Tibial artery (tissue), 4 donors: Measurements from ENCODE around the gene HSPB1.
"Not testable (repeated sequence)": the region's sequence is repeated elsewhere in the genome, so short reads cannot be mapped to it uniquely, and the experiment has no call there.

ENCODE experiments used
- DNase-seq, 2 donors: peaks; one replicate each; pipeline ENCODE4 v3.0.0-alpha.2; 2019
- H3K27ac ChIP-seq, 2 donors: fragments of 200-600 bp; sonication (generic) in 1 of 2; 1 replicate in 1 of 2; 2 replicates in 1 of 2; pipeline ENCODE4 v1.5.1; 2018 to 2019; ENCODE audit warnings: mild to moderate bottlenecking in 1 of 2
- H3K27me3 ChIP-seq, 2 donors: fragments of 200-600 bp; sonication (generic) in 1 of 2; one replicate each; pipeline versions ENCODE4 v1.5.1 to v1.6.0; 2016 to 2019
- H3K36me3 ChIP-seq, 3 donors: fragments of 200-600 bp; sonication (generic) in 2 of 3; one replicate each; pipeline ENCODE4 v1.5.1; 2016 to 2019; ENCODE audit warnings: mild to moderate bottlenecking in 2 of 3
- H3K4me1 ChIP-seq, 4 donors: fragments of 200-600 bp; sonication (generic) in 2 of 4; 1 replicate in 3 of 4; 2 replicates in 1 of 4; pipeline ENCODE4 v1.5.1; 2016 to 2019
- H3K4me3 ChIP-seq, 2 donors: fragments of 200-600 bp; sonication (generic) in 1 of 2; 1 replicate in 1 of 2; 2 replicates in 1 of 2; pipeline ENCODE4 v1.5.1; 2018 to 2019; ENCODE audit warnings: mild to moderate bottlenecking in 2 of 2
- H3K9me3 ChIP-seq, 3 donors: fragments of 200-600 bp; sonication (generic) in 1 of 3; one replicate each; pipeline ENCODE4 v1.5.1; 2016 to 2019
- CTCF ChIP-seq, 2 experiments: fragments of 200-600 bp in 1 of 2; fragments of 450-650 bp in 1 of 2; IDR thresholded peaks; one replicate each; pipeline ENCODE4 v1.5.1; 2017 to 2019; ENCODE audit warnings: antibody characterized with exemption in 2 of 2, mild to moderate bottlenecking in 1 of 2, moderate library complexity in 1 of 2
- intact Hi-C: fragments of 100-400 bp; cut with DNase I; formaldehyde crosslinking; loops from one replicate; pipeline ENCODE4 v1.15.0; 2023; ENCODE audit warnings: low total_unique reads

Gene HSPB1

GRCh38 chr7:76291351-76292212 lies 10.9 kb upstream of the HSPB1 start:
- Histone ChIP-seq H3K27ac (peak overlapping the region; percentile 95 to 100), H3K36me3 (no peaks in the 10 kb centered on the region), H3K9me3 (no peaks in the 10 kb centered on the region), H3K27me3 (no peaks in the 10 kb centered on the region), H3K4me1 (peaks cover 27 to 53% (median 46%) of the 10 kb centered on the region in 4 donors), H3K4me3 (peak overlapping the region; percentile 38 to 52)
- intact Hi-C loops: no loop called here
- peak; percentile 95 to 99 for TF ChIP-seq CTCF (IDR thresholded peaks at IDR 0.05)
- DNase-seq: peak; percentile 92 to 97

- peak; percentile 72 to 82 for DNase-seq
- Histone ChIP-seq H3K9me3 (no peaks in the 10 kb centered on the region), H3K27ac (peak overlapping the region; percentile 95 to 100), H3K4me1 (peaks cover 27 to 59% (median 52%) of the 10 kb centered on the region in 4 donors), H3K4me3 (peak overlapping the region; percentile 38 to 52), H3K27me3 (no peaks in the 10 kb centered on the region), H3K36me3 (no peaks in the 10 kb centered on the region)
- intact Hi-C loops: no loop called here
- no peak for TF ChIP-seq CTCF (IDR thresholded peaks at IDR 0.05)
Observed at GRCh38 chr7:76292213-76292573, 10.3 kb upstream of the HSPB1 start.

- Histone ChIP-seq H3K4me1 (peaks cover 27 to 67% (median 58%) of the 10 kb centered on the region in 4 donors), H3K4me3 (peak overlapping the region; percentile 38 to 52), H3K27ac (peak overlapping the region; percentile 95 to 100)
- intact Hi-C loops, H3K9me3 ChIP-seq, DNase-seq, H3K36me3 ChIP-seq, H3K27me3 ChIP-seq: not testable (repeated sequence)
Observed at GRCh38 chr7:76292911-76293310, 9.6 kb upstream of the HSPB1 start.

GRCh38 chr7:76293407-76293901 lies 9.0 kb upstream of the HSPB1 start:
- no peak for TF ChIP-seq CTCF (IDR thresholded peaks at IDR 0.05)
- no peak for DNase-seq
- peak overlapping the region in 1 of 2 donors; percentile 45 for H3K4me3 ChIP-seq
- H3K36me3 ChIP-seq: no peaks in the 10 kb centered on the region
- no peaks in the 10 kb centered on the region for H3K9me3 ChIP-seq
- intact Hi-C loops: no loop called here
- no peaks in the 10 kb centered on the region for H3K27me3 ChIP-seq
- H3K27ac ChIP-seq: peak overlapping the region; percentile 95 to 100
- peaks cover 27 to 72% (median 58%) of the 10 kb centered on the region in 4 donors for H3K4me1 ChIP-seq

GRCh38 chr7:76294344-76295024 lies 8.0 kb upstream of the HSPB1 start:
- no peaks in the 10 kb centered on the region for H3K9me3 ChIP-seq
- peak; percentile 98 to 99 for DNase-seq
- peaks cover 27 to 77% (median 58%) of the 10 kb centered on the region in 4 donors for H3K4me1 ChIP-seq
- H3K27ac ChIP-seq: peak overlapping the region; percentile 95 to 100
- peak overlapping the region; percentile 39 to 45 for H3K4me3 ChIP-seq
- no peaks in the 10 kb centered on the region for H3K27me3 ChIP-seq
- H3K36me3 ChIP-seq: no peaks in the 10 kb centered on the region
- intact Hi-C loops: loop anchor here (1.0 kb wide), 1 partner anchor 24 kb away; no protein-coding TSS in a partner anchor
- TF ChIP-seq CTCF (IDR thresholded peaks at IDR 0.05): peak in 1 of 2 experiments; percentile 6
